Lower lobe of right lung (tissue), 2 donors: ENCODE results near the gene FFAR2. TPM values are rescaled to one million over a fixed set of nuclear protein-coding genes. Genes with fewer than 3 reads are reported as not detected.

Source experiments
- ATAC-seq, 2 donors: fragments of 200-7000 bp; cut with Tn5 transposase; one replicate each; pipeline ENCODE4 v1.9.1; 2020 to 2022; ENCODE audit warnings: mild to moderate bottlenecking in 2 of 2, moderate library complexity in 2 of 2
- DNase-seq: peaks from one replicate; pipeline ENCODE4 v3.0.0-alpha.2; 2020
- H3K27ac ChIP-seq: fragments of 200-600 bp; one replicate; pipeline ENCODE4 v1.8.0; 2022
- H3K27me3 ChIP-seq: fragments of 200-600 bp; one replicate; pipeline ENCODE4 v1.8.0; 2022; ENCODE audit warnings: low read depth
- H3K36me3 ChIP-seq: fragments of 200-600 bp; one replicate; pipeline ENCODE4 v1.8.0; 2022; ENCODE audit warnings: mild to moderate bottlenecking
- H3K4me1 ChIP-seq: fragments of 200-600 bp; one replicate; pipeline ENCODE4 v1.8.0; 2022
- H3K4me3 ChIP-seq: fragments of 200-600 bp; one replicate; pipeline ENCODE4 v1.8.0; 2022; ENCODE audit warnings: mild to moderate bottlenecking
- H3K9me3 ChIP-seq: fragments of 200-600 bp; one replicate; pipeline ENCODE4 v1.8.0; 2022
- intact Hi-C: fragments of 100-400 bp; cut with DNase I; formaldehyde crosslinking; loops from one replicate; pipeline ENCODE4 v1.11.0; 2022
- total RNA-seq: library from RNA; stranded (reverse); fragmentation: NEBNext Ultra II Directional; extraction: Animal tissue kit (Norgen Biotek cat#: 25700); gene quantifications from one replicate; pipeline ENCODE4 v1.2.1, GENCODE V29; 2021
- TF ChIP-seq, protein P1 (sequence below): fragments of 200-600 bp; IDR thresholded peaks from one replicate; pipeline ENCODE4 v1.8.0; 2022; ENCODE audit warnings: antibody characterized with exemption, mild to moderate bottlenecking
- donor health status: DM: no; HTN: yes; CAD: no; lungs with severe emphysema.

Gene FFAR2
- total RNA-seq, 1 donor from 2014 or later: 4.7 TPM

DNA sequence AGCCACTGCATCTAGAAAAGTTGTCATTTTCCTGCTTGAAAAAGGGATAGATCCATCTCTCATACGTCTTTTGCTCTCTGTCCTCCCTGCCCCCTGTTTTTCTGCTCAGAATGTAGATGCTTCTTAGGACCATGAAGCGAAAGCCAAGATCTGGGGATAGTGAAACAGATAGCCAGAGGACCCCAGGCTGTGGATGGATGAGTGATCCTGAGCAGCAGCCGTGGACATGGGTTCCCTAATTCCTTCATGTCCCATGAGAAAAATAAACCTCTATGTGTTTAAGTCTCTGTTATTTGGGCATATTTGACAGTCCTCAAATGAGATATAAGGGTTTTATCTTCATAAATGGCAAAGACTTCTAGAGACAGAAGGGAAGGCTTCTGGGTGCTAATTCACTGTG is 12.2 kb upstream of the FFAR2 start:
- H3K27me3 ChIP-seq: no peaks in the 10 kb centered on the region
- no peaks in the 10 kb centered on the region for H3K36me3 ChIP-seq
- ATAC-seq (no peak), DNase-seq (no peak)
- TF ChIP-seq, protein P1, sequence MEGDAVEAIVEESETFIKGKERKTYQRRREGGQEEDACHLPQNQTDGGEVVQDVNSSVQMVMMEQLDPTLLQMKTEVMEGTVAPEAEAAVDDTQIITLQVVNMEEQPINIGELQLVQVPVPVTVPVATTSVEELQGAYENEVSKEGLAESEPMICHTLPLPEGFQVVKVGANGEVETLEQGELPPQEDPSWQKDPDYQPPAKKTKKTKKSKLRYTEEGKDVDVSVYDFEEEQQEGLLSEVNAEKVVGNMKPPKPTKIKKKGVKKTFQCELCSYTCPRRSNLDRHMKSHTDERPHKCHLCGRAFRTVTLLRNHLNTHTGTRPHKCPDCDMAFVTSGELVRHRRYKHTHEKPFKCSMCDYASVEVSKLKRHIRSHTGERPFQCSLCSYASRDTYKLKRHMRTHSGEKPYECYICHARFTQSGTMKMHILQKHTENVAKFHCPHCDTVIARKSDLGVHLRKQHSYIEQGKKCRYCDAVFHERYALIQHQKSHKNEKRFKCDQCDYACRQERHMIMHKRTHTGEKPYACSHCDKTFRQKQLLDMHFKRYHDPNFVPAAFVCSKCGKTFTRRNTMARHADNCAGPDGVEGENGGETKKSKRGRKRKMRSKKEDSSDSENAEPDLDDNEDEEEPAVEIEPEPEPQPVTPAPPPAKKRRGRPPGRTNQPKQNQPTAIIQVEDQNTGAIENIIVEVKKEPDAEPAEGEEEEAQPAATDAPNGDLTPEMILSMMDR: no peak
- H3K27ac ChIP-seq: peak overlapping the region; percentile 70
- H3K4me3 ChIP-seq: no peak overlapping the region
- no peaks in the 10 kb centered on the region for H3K9me3 ChIP-seq
- peaks cover 50% of the 10 kb centered on the region for H3K4me1 ChIP-seq
- intact Hi-C loops: no loop called here

GRCh38 chr19:35436477-35437405 is 11.3 kb upstream of the FFAR2 start:
- TF ChIP-seq, protein P1: no peak
- intact Hi-C loops: no loop called here
- ATAC-seq: peak; percentile 71 to 72
- peak overlapping the region; percentile 70 for H3K27ac ChIP-seq
- H3K9me3 ChIP-seq: no peaks in the 10 kb centered on the region
- peaks cover 55% of the 10 kb centered on the region for H3K4me1 ChIP-seq
- no peaks in the 10 kb centered on the region for H3K27me3 ChIP-seq
- no peak overlapping the region for H3K4me3 ChIP-seq
- H3K36me3 ChIP-seq: no peaks in the 10 kb centered on the region
- DNase-seq: no peak

DNA sequence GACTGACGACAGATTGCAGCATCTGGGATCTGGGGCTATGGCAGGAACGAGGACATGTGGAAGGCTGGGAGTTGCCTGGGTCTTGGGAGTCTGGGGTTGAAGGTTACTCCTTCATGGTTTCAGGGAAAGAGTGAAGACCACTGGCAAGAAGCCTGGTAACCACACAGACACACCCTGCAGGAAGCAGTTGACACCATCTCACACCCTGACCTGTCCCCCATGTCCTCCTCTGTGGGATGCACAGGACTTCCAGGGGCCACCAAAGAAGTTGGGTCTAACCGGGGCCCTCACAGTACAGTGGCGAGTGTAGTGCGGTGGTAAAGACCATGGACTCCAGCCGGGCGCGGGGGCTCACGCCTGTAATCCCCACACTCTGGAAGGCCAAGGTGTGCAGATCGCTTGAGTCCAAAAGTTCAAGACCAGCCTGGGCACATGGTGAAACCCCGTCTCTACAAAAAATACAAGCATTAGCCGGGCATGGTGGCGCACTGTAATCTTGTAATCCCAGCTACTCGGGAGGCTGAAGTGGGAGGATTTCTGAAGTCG is 10.6 kb upstream of the FFAR2 start:
- H3K27me3 ChIP-seq: no peaks in the 10 kb centered on the region
- intact Hi-C loops: no loop called here
- no peaks in the 10 kb centered on the region for H3K36me3 ChIP-seq
- TF ChIP-seq, protein P1: no peak
- peaks cover 56% of the 10 kb centered on the region for H3K4me1 ChIP-seq
- ATAC-seq (no peak), DNase-seq (no peak)
- H3K9me3 ChIP-seq: no peaks in the 10 kb centered on the region
- H3K4me3 ChIP-seq: no peak overlapping the region
- H3K27ac ChIP-seq: peak overlapping the region; percentile 70

DNA sequence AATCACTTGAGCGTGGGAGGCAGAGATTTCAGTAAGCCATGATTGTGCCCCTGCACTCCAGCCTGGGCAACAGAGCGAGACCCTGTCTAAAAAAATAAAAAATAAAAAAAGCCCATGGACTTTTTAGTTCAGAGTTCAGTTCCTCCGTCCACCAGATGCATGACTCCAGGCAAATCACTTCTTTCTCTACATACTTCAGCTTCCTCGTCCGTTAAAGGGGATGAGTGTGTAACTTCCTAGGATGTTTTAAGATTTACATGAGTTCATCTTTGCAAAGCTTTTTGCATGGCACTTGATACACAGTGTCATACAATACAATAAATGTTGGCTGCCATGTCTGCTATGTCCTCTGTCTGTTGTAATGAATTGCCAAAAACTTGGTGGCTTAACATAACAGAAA is 10.0 kb upstream of the FFAR2 start:
- intact Hi-C loops: no loop called here
- TF ChIP-seq, protein P1: no peak
- Histone ChIP-seq H3K4me1 (peaks cover 56% of the 10 kb centered on the region), H3K4me3 (no peak overlapping the region), H3K9me3 (no peaks in the 10 kb centered on the region), H3K27ac (no peak overlapping the region), H3K27me3 (no peaks in the 10 kb centered on the region), H3K36me3 (no peaks in the 10 kb centered on the region)
- DNase-seq (no peak), ATAC-seq (no peak)

- Histone ChIP-seq H3K27me3 (no peaks in the 10 kb centered on the region), H3K36me3 (no peaks in the 10 kb centered on the region), H3K4me1 (peaks cover 54% of the 10 kb centered on the region), H3K27ac (no peak overlapping the region), H3K4me3 (no peak overlapping the region), H3K9me3 (no peaks in the 10 kb centered on the region)
- TF ChIP-seq, protein P1: no peak
- intact Hi-C loops: no loop called here
- ATAC-seq: no peak
- no peak for DNase-seq
Measured at GRCh38 chr19:35438527-35438926, 9.5 kb upstream of the FFAR2 start.
